Adipose tissue (tissue), 3 donors: ENCODE results near the gene ERVK3-1. TPM values are rescaled to one million over a fixed set of nuclear protein-coding genes. Genes with fewer than 3 reads are reported as not detected.
"Not testable (repeated sequence)": the region's sequence is repeated elsewhere in the genome, so short reads cannot be mapped to it uniquely, and the experiment has no call there.

Experiments
- H3K27ac ChIP-seq: one replicate; pipeline ENCODE4 v1.5.1; 2013; ENCODE audit warnings: low read depth, low read length
- WGBS, 3 donors: extraction: QIAGEN DNeasy Blood & Tissue Kit; methylation state at CpG; one replicate each; pipeline ENCODE4 v1.1.7; 2013; 5-methylcytosine and 5-hydroxymethylcytosine counted together
- polyA plus RNA-seq, 3 donors: library from polyadenylated mRNA; stranded (reverse); fragments of 200-250 nt; gene quantifications; one replicate each; pipeline ENCODE4 v1.2.3, GENCODE V29; 2013
- donor health status: healthy with polysubstance abuse.
- donor health status: Bipolar disorder and iron deficiency.
- donor health status: healthy.

The ERVK3-1 gene
- polyA plus RNA-seq, 3 donors, result 19.6 to 39.2 (median 25.0) TPM

GRCh38 chr19:58334691-58335249 lies 29.6 kb downstream of the ERVK3-1 start:
- H3K27ac ChIP-seq, result no peak overlapping the region

GRCh38 chr19:58335630-58336029 lies 30.5 kb downstream of the ERVK3-1 start:
- 81 to 88% (median 83%) methylated on average over 3 of the region's 3 CpGs for WGBS, 3 donors

More at GRCh38 chr19:58334691-58335249, 29.6 kb downstream of the ERVK3-1 start:
- WGBS, 3 donors, result 93 to 95% (median 94%) methylated on average over 19 of the region's 19 CpGs

GRCh38 chr19:58336216-58336615 lies 31.0 kb downstream of the ERVK3-1 start:
- H3K27ac ChIP-seq, result no peak overlapping the region
- 92 to 96% (median 95%) methylated on average over 1 of the region's 1 CpG for WGBS, 3 donors

More at GRCh38 chr19:58335630-58336029, 30.5 kb downstream of the ERVK3-1 start:
- no peak overlapping the region for H3K27ac ChIP-seq

- 97 to 100% (median 98%) methylated on average over 4 of the region's 4 CpGs for WGBS, 3 donors
- H3K27ac ChIP-seq, result no peak overlapping the region
These were observed 31.6 kb downstream of the ERVK3-1 start for GRCh38 chr19:58336820-58337219.

- no peak overlapping the region for H3K27ac ChIP-seq
- 95 to 100% (median 97%) methylated on average over 11 of the region's 11 CpGs for WGBS, 3 donors
These were observed 33.2 kb downstream of the ERVK3-1 start for GRCh38 chr19:58338336-58338735.

- 76 to 84% (median 83%) methylated on average over 30 of the region's 30 CpGs for WGBS, 3 donors
- no peak overlapping the region for H3K27ac ChIP-seq
These were observed 33.8 kb downstream of the ERVK3-1 start for GRCh38 chr19:58338825-58339558.

GRCh38 chr19:58345558-58345957 lies 40.4 kb downstream of the ERVK3-1 start:
- no peak overlapping the region for H3K27ac ChIP-seq
- WGBS, 3 donors, result 65 to 81% (median 77%) methylated on average over 5 of the region's 5 CpGs

GRCh38 chr19:58346961-58347929 lies 42.1 kb downstream of the ERVK3-1 start:
- 2 to 3% (median 2%) methylated on average over 62 to 82 of the region's 82 CpGs for WGBS, 3 donors
- H3K27ac ChIP-seq, result no peak overlapping the region

- WGBS, 3 donors, result 16 to 31% (median 21%) methylated on average over 12 of the region's 12 CpGs
- H3K27ac ChIP-seq, result not testable (repeated sequence)
These were observed 42.9 kb downstream of the ERVK3-1 start for GRCh38 chr19:58348080-58348479.

GRCh38 chr19:58349590-58349989 lies 44.4 kb downstream of the ERVK3-1 start:
- no peak overlapping the region for H3K27ac ChIP-seq
- 42 to 52% (median 46%) methylated on average over 8 of the region's 8 CpGs for WGBS, 3 donors

- no peak overlapping the region for H3K27ac ChIP-seq
- 25 to 42% (median 29%) methylated on average over 80 to 84 of the region's 84 CpGs for WGBS, 3 donors
These were observed 45.1 kb downstream of the ERVK3-1 start for GRCh38 chr19:58350001-58350861.

- WGBS, 3 donors, result 65 to 83% (median 68%) methylated on average over 34 of the region's 34 CpGs
- H3K27ac ChIP-seq, result no peak overlapping the region
These were observed 45.8 kb downstream of the ERVK3-1 start for GRCh38 chr19:58350871-58351557.

- 84 to 90% (median 86%) methylated on average over 7 to 9 of the region's 9 CpGs for WGBS, 3 donors
- no peak overlapping the region for H3K27ac ChIP-seq
These were observed 46.3 kb downstream of the ERVK3-1 start for GRCh38 chr19:58351558-58351878.

GRCh38 chr19:58351990-58352755 lies 47.0 kb downstream of the ERVK3-1 start:
- H3K27ac ChIP-seq, result no peak overlapping the region
- 81 to 89% (median 82%) methylated on average over 23 of the region's 23 CpGs for WGBS, 3 donors

- WGBS, 3 donors, result 71 to 82% (median 79%) methylated on average over 26 of the region's 26 CpGs
- no peak within 1 kb of the TSS for H3K27ac ChIP-seq
These were observed 47.8 kb downstream of the ERVK3-1 start, which contains the start of gene A1BG for GRCh38 chr19:58352760-58353671. Gene A1BG (minus strand): TSS chr19:58353492. CDS start chr19:58353437, 55 bp downstream.
